ENCODE measurements around the gene GPR155.

- no peak for TF ChIP-seq EZH2 (IDR thresholded peaks at IDR 0.05; ENCODE audit: borderline replicate concordance, low read length)
- TF ChIP-seq, protein P1, sequence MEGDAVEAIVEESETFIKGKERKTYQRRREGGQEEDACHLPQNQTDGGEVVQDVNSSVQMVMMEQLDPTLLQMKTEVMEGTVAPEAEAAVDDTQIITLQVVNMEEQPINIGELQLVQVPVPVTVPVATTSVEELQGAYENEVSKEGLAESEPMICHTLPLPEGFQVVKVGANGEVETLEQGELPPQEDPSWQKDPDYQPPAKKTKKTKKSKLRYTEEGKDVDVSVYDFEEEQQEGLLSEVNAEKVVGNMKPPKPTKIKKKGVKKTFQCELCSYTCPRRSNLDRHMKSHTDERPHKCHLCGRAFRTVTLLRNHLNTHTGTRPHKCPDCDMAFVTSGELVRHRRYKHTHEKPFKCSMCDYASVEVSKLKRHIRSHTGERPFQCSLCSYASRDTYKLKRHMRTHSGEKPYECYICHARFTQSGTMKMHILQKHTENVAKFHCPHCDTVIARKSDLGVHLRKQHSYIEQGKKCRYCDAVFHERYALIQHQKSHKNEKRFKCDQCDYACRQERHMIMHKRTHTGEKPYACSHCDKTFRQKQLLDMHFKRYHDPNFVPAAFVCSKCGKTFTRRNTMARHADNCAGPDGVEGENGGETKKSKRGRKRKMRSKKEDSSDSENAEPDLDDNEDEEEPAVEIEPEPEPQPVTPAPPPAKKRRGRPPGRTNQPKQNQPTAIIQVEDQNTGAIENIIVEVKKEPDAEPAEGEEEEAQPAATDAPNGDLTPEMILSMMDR (conservative IDR thresholded peaks at IDR 0.05 in 1 of 2, IDR thresholded peaks at IDR 0.05 in 1 of 2; ENCODE audit: extremely low read depth in 1 of 2, insufficient read depth in 1 of 2, low read depth in 1 of 2, low read length in 2 of 2) = no peak
These were observed 42.1 kb downstream of the GPR155 start for GRCh38 chr2:174444761-174445160.
